ENCODE data around the gene JARID2. TPM values are rescaled to one million over a fixed set of nuclear protein-coding genes. Genes with fewer than 3 reads are reported as not detected.

JARID2 gene
- total and polyA plus RNA-seq, 10 of the 15 experiments (the other 5 are each of a cell fraction or from before 2014, with no cell fraction given) = 4.2 to 21.6 (median 11.7) TPM

- ChIA-PET RAD21 (ENCODE audit: unreplicated experiment) (interaction anchor here (1.0 to 1.6 kb wide), 3 partner anchors 137 to 199 kb away, joined by 4 to 6 read pairs (median 5); no protein-coding TSS in a partner anchor), CTCF (interaction anchor here (0.7 to 2.2 kb wide), 22 partner anchors 8 to 217 kb away, joined by 3 to 14 read pairs (median 4); no protein-coding TSS in a partner anchor), POLR2A (interaction anchor here (1.0 kb wide), 2 partner anchors 17 to 27 kb away, joined by 3 read pairs; no protein-coding TSS in a partner anchor), SMC1A (ENCODE audit: uncharacterized antibody, unreplicated experiment) (interaction anchor here (0.8 to 2.2 kb wide), 12 partner anchors 7 to 749 kb away, joined by 3 to 9 read pairs (median 5); no protein-coding TSS in a partner anchor)
- peak; percentile 78 for FAIRE-seq
- no peaks in the 10 kb centered on the region for H3K4me1 ChIP-seq (ENCODE audit: control insufficient read depth, insufficient read depth, low read length)
- no peak for DNase-seq (ENCODE audit: low read depth, low spot score)
- in situ Hi-C loops (cut with MboI) = loop anchor here (25.0 kb wide), 1 partner anchor 1552 kb away; the partner anchor contains the start of gene RNF182
- BruUV-seq (replicated peaks) = no TSS peak
- peak; percentile 95 for ATAC-seq
- H3K27me3 ChIP-seq (replicated peaks in 1 of 2; ENCODE audit: control insufficient read depth in 2 of 2, insufficient read depth in 2 of 2, low read length in 1 of 2) = no peaks in the 10 kb centered on the region
- no peak overlapping the region for H3K27ac ChIP-seq (ENCODE audit: control insufficient read depth, insufficient read depth)
- peak; percentile 60 to 78 (median 72) for TF ChIP-seq CTCF (IDR thresholded peaks at IDR 0.05 in 2 of 3, conservative IDR thresholded peaks at IDR 0.05 in 1 of 3; ENCODE audit: control insufficient read depth in 2 of 3, extremely low read depth in 1 of 3, insufficient read depth in 1 of 3, low read depth in 3 of 3, low read length in 3 of 3)
- TF ChIP-seq TCF12 (IDR thresholded peaks at IDR 0.05; ENCODE audit: low read depth, low read length) = no peak
- TF ChIP-seq GABPA (IDR thresholded peaks at IDR 0.05; ENCODE audit: low read depth) = no peak
- no peak for TF ChIP-seq ZNF622 (IDR thresholded peaks at IDR 0.05)
- no peak for TF ChIP-seq NFYA (IDR thresholded peaks at IDR 0.05; ENCODE audit: borderline replicate concordance, low read depth, low read length)
- peak; percentile 51 for TF ChIP-seq RAD21 (IDR thresholded peaks at IDR 0.05; ENCODE audit: insufficient read depth, low read depth, low read length)
- no peak for TF ChIP-seq SIN3A (IDR thresholded peaks at IDR 0.05; ENCODE audit: low read depth, low read length)
- no peak for TF ChIP-seq EZH2 (IDR thresholded peaks at IDR 0.05; ENCODE audit: borderline replicate concordance, control insufficient read depth, low read depth, low read length)
- TF ChIP-seq HDGF (IDR thresholded peaks at IDR 0.05) = no peak
- peak; percentile 60; the same call in 1 of the 2 replicates for TF ChIP-seq SMC3 (IDR thresholded peaks at IDR 0.05; ENCODE audit: borderline replicate concordance, low read length)
- TF ChIP-seq RBBP5 (conservative IDR thresholded peaks at IDR 0.05) = no peak
- no peak overlapping the region for H3K4me3 ChIP-seq
- no peaks in the 10 kb centered on the region for H3K9me3 ChIP-seq (replicated peaks; ENCODE audit: control insufficient read depth, insufficient read depth, low read length)
- no peak overlapping the region for H2AFZ ChIP-seq (ENCODE audit: control insufficient read depth, low read depth, low read length)
- peaks cover 23% of the 10 kb centered on the region for H3K79me2 ChIP-seq (ENCODE audit: control insufficient read depth, insufficient read depth, low read length)
- WGBS (ENCODE audit: insufficient coverage, insufficient replicate concordance, low lambda C conversion rate, missing lambda C conversion rate) = 50% methylated on average over 5 of the region's 5 CpGs
- peaks cover under 1 to 14% of the 10 kb centered on the region in 2 experiments; a peak in 3 of 4 replicates for H3K36me3 ChIP-seq (ENCODE audit: control insufficient read depth in 2 of 2, insufficient read depth in 2 of 2, low read length in 1 of 2)
- no peak overlapping the region for H3K9ac ChIP-seq (ENCODE audit: control insufficient read depth, insufficient read depth, low read length)
- intact Hi-C loops (cut with micrococcal nuclease; ENCODE audit: unreplicated experiment) = no loop called here
- H3K4me2 ChIP-seq (ENCODE audit: control insufficient read depth, insufficient read depth) = no peak overlapping the region
- H4K20me1 ChIP-seq (ENCODE audit: control insufficient read depth, insufficient read depth) = no peaks in the 10 kb centered on the region
These were observed 218.4 kb downstream of the JARID2 start for GRCh38 chr6:15464211-15464725.
